BLaER1 treated with 17β-estradiol and CSF1 and Interleukin-3, amounts not matched to agents 10 nM and 100 nM (cell line): ENCODE measurements around the gene HOOK2.
"Not testable (repeated sequence)": the region's sequence is repeated elsewhere in the genome, so short reads cannot be mapped to it uniquely, and the experiment has no call there.

Source experiments
- H3K27ac ChIP-seq, 11 experiments: shearing (Covaris generic); formaldehyde crosslinking; 2 replicates each; pipeline ENCODE4 v1.8.1; 2022
- H3K27me3 ChIP-seq, 11 experiments: shearing (Covaris generic); formaldehyde crosslinking; 2 replicates each; pipeline ENCODE4 v1.8.1; 2022
- H3K36me3 ChIP-seq, 11 experiments: shearing (Covaris generic); formaldehyde crosslinking; 2 replicates each; pipeline ENCODE4 v1.8.1; 2022
- H3K4me1 ChIP-seq, 10 experiments: shearing (Covaris generic); formaldehyde crosslinking; 2 replicates each; pipeline ENCODE4 v1.8.1; 2022
- H3K4me2 ChIP-seq, 11 experiments: shearing (Covaris generic); formaldehyde crosslinking; 2 replicates each; pipeline ENCODE4 v1.8.1; 2022
- H3K4me3 ChIP-seq, 10 experiments: shearing (Covaris generic); formaldehyde crosslinking; 2 replicates each; pipeline ENCODE4 v1.8.1; 2022
- H3K9ac ChIP-seq, 11 experiments: shearing (Covaris generic); formaldehyde crosslinking; 2 replicates each; pipeline ENCODE4 v1.8.1; 2022
- H3K9me3 ChIP-seq, 11 experiments: shearing (Covaris generic); formaldehyde crosslinking; replicated peaks in 1 of 11; 2 replicates each; pipeline ENCODE4 v1.8.1; 2022
- H4K20me1 ChIP-seq, 11 experiments: shearing (Covaris generic); formaldehyde crosslinking; 2 replicates each; pipeline ENCODE4 v1.8.1; 2022
- Cebpa-rat ChIP-seq, 11 experiments: shearing (Covaris generic); IDR thresholded peaks; 2 replicates each; pipeline ENCODE4 v1.8.1; 2022

HOOK2 gene

DNA sequence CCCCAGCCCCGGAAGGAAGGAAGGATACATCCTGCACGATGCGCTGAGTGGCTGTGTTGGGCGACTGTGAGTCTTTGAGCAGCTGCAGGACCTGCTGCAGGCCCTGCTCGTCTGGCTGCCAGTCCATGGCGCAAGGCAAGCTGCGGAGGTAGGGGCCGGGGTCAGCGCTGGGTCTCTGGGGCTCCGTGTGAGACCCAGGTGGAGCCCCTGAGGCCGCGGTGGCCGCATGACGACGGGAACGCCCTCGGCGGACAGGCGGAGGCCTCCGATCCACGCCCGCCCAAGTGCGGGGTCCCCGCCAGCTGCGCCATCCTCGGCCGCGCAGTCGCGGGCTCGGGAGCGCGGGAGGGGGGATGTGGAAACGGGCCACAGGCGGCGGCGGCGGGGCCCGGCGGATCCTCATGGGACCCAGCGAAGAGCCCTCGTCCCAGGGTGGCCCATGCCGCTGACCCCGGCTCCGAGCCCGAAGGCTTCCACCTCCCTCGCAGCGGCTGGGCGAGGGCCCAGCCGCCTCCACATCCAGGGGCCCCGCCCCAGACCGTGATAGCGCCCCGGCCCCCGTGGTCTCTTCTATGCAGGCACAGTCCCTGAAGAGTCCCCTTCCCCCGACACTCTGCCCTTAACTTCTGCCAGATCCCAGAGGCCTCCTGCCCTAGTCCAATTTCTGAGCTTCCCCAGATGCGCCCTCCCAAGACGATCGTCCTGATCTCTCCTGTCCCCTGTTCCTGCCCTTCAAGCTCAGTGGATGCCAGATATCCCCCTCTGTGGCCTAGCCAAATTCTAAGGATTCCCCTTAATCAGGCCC is 54.3 kb downstream of the HOOK2 start:
- no peak for TF ChIP-seq Cebpa-rat (IDR thresholded peaks at IDR 0.05)
- Histone ChIP-seq H4K20me1 (peaks cover 6 to 60% (median 58%) of the 10 kb centered on the region in 11 experiments; a peak in 21 of 22 replicates), H3K9ac (peak overlapping the region; percentile 95 to 100 (median 99)), H3K27ac (peak overlapping the region; percentile 90 to 99 (median 98)), H3K4me2 (peak overlapping the region; percentile 94 to 100 (median 98)), H3K27me3 (no peaks in the 10 kb centered on the region), H3K36me3 (peaks cover 32 to 49% (median 46%) of the 10 kb centered on the region in 11 experiments), H3K9me3 (no peaks in the 10 kb centered on the region), H3K4me3 (peak overlapping the region; percentile 71 to 90 (median 84)), H3K4me1 (peaks cover 29 to 43% (median 37%) of the 10 kb centered on the region in 10 experiments)

DNA sequence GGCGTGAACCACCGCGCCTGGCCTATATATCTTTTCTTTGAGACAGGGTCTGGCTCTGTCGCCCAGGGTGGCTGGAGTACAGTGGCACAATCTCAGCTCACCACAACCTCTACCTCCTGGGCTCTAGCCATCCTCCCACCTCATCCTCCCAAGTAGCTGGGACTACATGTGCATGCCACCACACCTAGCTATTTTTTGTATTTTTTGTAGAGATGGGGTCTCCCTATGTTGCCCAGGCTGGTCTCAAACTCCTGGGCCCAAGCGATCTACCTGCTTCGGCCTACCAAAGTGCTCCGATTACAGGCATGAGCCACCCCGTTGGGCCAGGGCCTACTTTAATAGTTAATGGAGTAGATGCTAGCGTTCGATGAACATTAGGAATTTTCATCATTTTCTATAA is 55.1 kb downstream of the HOOK2 start:
- peak overlapping the region; percentile 94 to 100 (median 98) for H3K4me2 ChIP-seq
- peaks cover 29 to 43% (median 37%) of the 10 kb centered on the region in 10 experiments for H3K4me1 ChIP-seq
- H3K36me3 ChIP-seq: peaks cover 40 to 57% (median 54%) of the 10 kb centered on the region in 11 experiments
- peak overlapping the region; percentile 95 to 100 (median 99) for H3K9ac ChIP-seq
- H3K4me3 ChIP-seq: peak overlapping the region; percentile 71 to 90 (median 84)
- H3K27me3 ChIP-seq: no peaks in the 10 kb centered on the region
- H4K20me1 ChIP-seq: peaks cover 11 to 67% (median 65%) of the 10 kb centered on the region in 11 experiments; a peak in 21 of 22 replicates
- peak overlapping the region in 10 of 11 experiments; percentile 90 to 99 (median 98); a peak in 18 of 22 replicates for H3K27ac ChIP-seq
- TF ChIP-seq Cebpa-rat (IDR thresholded peaks at IDR 0.05): no peak
- H3K9me3 ChIP-seq: no peaks in the 10 kb centered on the region

DNA sequence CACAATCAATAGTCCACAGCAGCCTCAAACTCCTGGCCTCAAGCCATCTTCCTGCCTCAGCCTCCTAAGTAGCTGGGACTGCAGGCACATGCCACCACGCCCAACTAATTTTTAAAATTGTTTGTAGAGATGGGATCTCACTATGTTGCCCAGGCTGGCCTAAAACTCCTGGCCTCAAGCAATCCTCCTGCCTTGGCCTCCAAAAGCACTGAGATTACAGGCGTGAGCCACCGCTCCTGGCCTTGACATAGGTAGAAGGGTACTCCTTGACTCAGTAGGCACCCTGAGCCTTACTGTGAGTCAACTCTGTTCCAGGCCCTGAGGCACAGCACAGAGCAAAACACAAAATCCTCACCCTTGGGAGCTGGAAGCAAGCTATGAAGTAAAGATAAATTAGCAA is 59.4 kb downstream of the HOOK2 start:
- Histone ChIP-seq H3K27ac (no peak overlapping the region), H3K27me3 (no peaks in the 10 kb centered on the region), H3K4me1 (peaks cover 24 to 31% (median 28%) of the 10 kb centered on the region in 10 experiments), H3K9ac (peak overlapping the region in 4 of 11 experiments; percentile 12 to 44 (median 22); a peak in 4 of 22 replicates), H4K20me1 (peaks cover 15 to 98% (median 95%) of the 10 kb centered on the region in 11 experiments; a peak in 21 of 22 replicates), H3K4me3 (no peak overlapping the region), H3K9me3 (no peaks in the 10 kb centered on the region), H3K36me3 (peaks cover 80 to 97% (median 94%) of the 10 kb centered on the region in 11 experiments), H3K4me2 (no peak overlapping the region)
- no peak for TF ChIP-seq Cebpa-rat (IDR thresholded peaks at IDR 0.05)

DNA sequence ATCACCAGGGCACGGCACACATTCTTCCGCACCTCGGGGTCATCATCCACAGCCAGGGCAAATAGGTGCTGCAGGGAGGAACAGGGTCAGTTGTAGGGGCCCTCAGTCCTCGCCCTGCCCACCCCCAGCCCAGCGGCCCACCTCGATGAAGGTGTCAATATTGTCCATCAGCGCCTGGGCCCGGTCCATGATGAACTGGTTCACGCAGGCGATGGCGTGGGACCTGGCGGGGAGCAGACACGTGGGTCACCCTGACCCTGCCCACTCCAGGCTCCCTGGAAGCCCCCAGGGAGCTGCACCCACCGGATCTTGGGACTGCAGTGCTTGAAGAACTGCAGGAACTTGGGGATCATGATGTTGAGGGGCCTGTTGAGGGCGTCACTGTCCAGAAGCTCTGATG is 60.2 kb downstream of the HOOK2 start:
- Histone ChIP-seq H4K20me1 (peaks cover 15 to 98% (median 94%) of the 10 kb centered on the region in 11 experiments; a peak in 21 of 22 replicates), H3K9me3 (no peaks in the 10 kb centered on the region), H3K4me1 (peaks cover 18 to 25% (median 21%) of the 10 kb centered on the region in 10 experiments), H3K36me3 (peaks cover 89 to 98% (median 97%) of the 10 kb centered on the region in 11 experiments), H3K27me3 (no peaks in the 10 kb centered on the region), H3K27ac (no peak overlapping the region), H3K4me2 (no peak overlapping the region), H3K9ac (peak overlapping the region in 1 of 11 experiments; percentile 19; a peak in 1 of 22 replicates), H3K4me3 (no peak overlapping the region)
- TF ChIP-seq Cebpa-rat (IDR thresholded peaks at IDR 0.05): no peak

DNA sequence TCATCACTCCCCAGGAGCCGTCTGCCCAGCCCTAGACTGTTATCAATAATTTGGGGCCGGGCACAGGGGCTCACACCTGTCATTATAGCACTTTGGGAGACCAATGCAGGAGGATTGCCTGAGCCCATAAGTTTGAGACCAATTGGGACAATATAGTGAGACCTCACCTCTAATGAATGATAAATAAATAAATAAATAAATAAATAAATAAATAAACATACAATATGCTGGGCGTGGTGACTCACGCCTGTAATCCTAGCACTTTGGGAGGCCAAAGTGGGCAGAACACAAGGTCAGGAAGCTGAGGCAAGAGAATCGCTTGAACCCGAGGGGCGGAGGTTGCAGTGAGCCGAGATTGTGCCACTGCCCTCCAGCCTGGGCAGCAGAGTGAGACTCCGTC is 62.0 kb downstream of the HOOK2 start:
- Histone ChIP-seq H4K20me1 (peaks cover 15 to 98% (median 88%) of the 10 kb centered on the region in 11 experiments; a peak in 21 of 22 replicates), H3K9ac (0 out of 22 replicates have a peak overlapping the region, but pooled peaks of 1 of the 11 experiments have one; percentile 9), H3K36me3 (peaks cover 94 to 98% (median 97%) of the 10 kb centered on the region in 11 experiments)
- H3K4me2 ChIP-seq, H3K4me1 ChIP-seq, H3K9me3 ChIP-seq, H3K4me3 ChIP-seq, H3K27ac ChIP-seq, H3K27me3 ChIP-seq: not testable (repeated sequence)
